SH-SY5Y (cell line): ENCODE results near the gene PPP1R7.

ENCODE experiments used
- GATA2 ChIP-seq: IDR thresholded peaks from 2 replicates; pipeline ENCODE4 v1.6.1; 2011; ENCODE audit warnings: mild to moderate bottlenecking, low read depth, low read length
- GATA3 ChIP-seq: IDR thresholded peaks from 2 replicates; pipeline ENCODE4 v1.6.1; 2011; ENCODE audit warnings: low read depth, mild to moderate bottlenecking, low read length, moderate library complexity

GRCh38 chr2:241180495-241180894 is 30.2 kb downstream of the PPP1R7 start:
- no peak for TF ChIP-seq GATA2
- TF ChIP-seq GATA3, result no peak
